Lower leg skin (tissue), 4 donors: ENCODE data around the gene ZNF492. TPM values are rescaled to one million over a fixed set of nuclear protein-coding genes. Genes with fewer than 3 reads are reported as not detected.
A peak's percentile ranks its signal among the peaks of the same experiment; 100 is the strongest.

Experiments
- DNase-seq, 2 donors: peaks; one replicate each; pipeline ENCODE4 v3.0.0-alpha.2; 2019; ENCODE audit warnings: low spot score in 2 of 2
- H3K4me3 ChIP-seq: fragments of 200-600 bp; sonication (generic); 2 replicates; pipeline ENCODE4 v1.5.1; 2017; ENCODE audit warnings: mild to moderate bottlenecking, low read depth; ENCODE audit not compliant: poor library complexity, severe bottlenecking
- CTCF ChIP-seq, 3 donors: fragments of 450-650 bp; IDR thresholded peaks; one replicate each; pipeline ENCODE4 v1.5.1; 2016; ENCODE audit warnings: antibody characterized with exemption in 3 of 3, mild to moderate bottlenecking in 3 of 3, moderate library complexity in 2 of 3
- POLR2A ChIP-seq, 2 donors: fragments of 450-650 bp; IDR thresholded peaks; one replicate each; pipeline ENCODE4 v1.6.1; 2016 to 2017; ENCODE audit warnings: antibody characterized with exemption in 2 of 2, mild to moderate bottlenecking in 1 of 2, moderate library complexity in 1 of 2
- WGBS, 2 donors: methylation state at CpG; one replicate each; pipeline ENCODE4 v1.1.5; 2018; 5-methylcytosine and 5-hydroxymethylcytosine counted together
- intact Hi-C: fragments of 100-400 bp; cut with DNase I; formaldehyde crosslinking; loops from one replicate; pipeline ENCODE4 v1.15.0; 2023; ENCODE audit warnings: low total_unique reads
- total RNA-seq, 4 donors: library from RNA; depleted of rRNA; stranded (reverse); fragments of >200 nt; gene quantifications; one replicate each; pipeline ENCODE4 v1.1.0, GENCODE V29; 2016

Gene ZNF492
- total RNA-seq, 4 donors from 2014 or later, result 0.08 to 0.84 (median 0.23) TPM

GRCh38 chr19:22619932-22620331 is 14.2 kb upstream of the ZNF492 start:
- intact Hi-C loops, result no loop called here
- no peak for TF ChIP-seq POLR2A (IDR thresholded peaks at IDR 0.05)
- TF ChIP-seq CTCF (IDR thresholded peaks at IDR 0.05), result no peak
- WGBS, 2 donors, result 78 to 96% methylated on average over 3 of the region's 3 CpGs

GRCh38 chr19:22620401-22620800 is 13.7 kb upstream of the ZNF492 start:
- DNase-seq, result peak in 1 of 2 donors; percentile 52
- intact Hi-C loops, result no loop called here
- no peak overlapping the region for H3K4me3 ChIP-seq
- TF ChIP-seq CTCF (IDR thresholded peaks at IDR 0.05), result no peak
- no peak for TF ChIP-seq POLR2A (IDR thresholded peaks at IDR 0.05)
- WGBS, 2 donors, result 81 to 93% methylated on average over 5 to 6 of the region's 6 CpGs

More at GRCh38 chr19:22619932-22620331, 14.2 kb upstream of the ZNF492 start:
- DNase-seq, result peak in 1 of 2 donors; percentile 25
- no peak overlapping the region for H3K4me3 ChIP-seq

- H3K4me3 ChIP-seq, result no peak overlapping the region
- WGBS, 2 donors, result 92 to 100% methylated on average over 1 of the region's 1 CpG
- intact Hi-C loops, result no loop called here
- TF ChIP-seq POLR2A (IDR thresholded peaks at IDR 0.05) (no peak), CTCF (IDR thresholded peaks at IDR 0.05) (no peak)
- peak in 1 of 2 donors; percentile 34 for DNase-seq
These were observed 13.2 kb upstream of the ZNF492 start for GRCh38 chr19:22620912-22621311.

- H3K4me3 ChIP-seq, result no peak overlapping the region
- peak in 1 of 2 donors; percentile 8 for DNase-seq
- 43 to 62% methylated on average over 1 of the region's 1 CpG for WGBS, 2 donors
- intact Hi-C loops, result no loop called here
- TF ChIP-seq POLR2A (IDR thresholded peaks at IDR 0.05), result no peak
These were observed 12.1 kb upstream of the ZNF492 start for GRCh38 chr19:22622020-22622419.

GRCh38 chr19:22622901-22623840 is 11.0 kb upstream of the ZNF492 start:
- no peak overlapping the region for H3K4me3 ChIP-seq
- peak in 1 of 2 donors; percentile 78 for DNase-seq

More at GRCh38 chr19:22622901-22623840, 11.0 kb upstream of the ZNF492 start:
- TF ChIP-seq CTCF (IDR thresholded peaks at IDR 0.05) (no peak), POLR2A (IDR thresholded peaks at IDR 0.05) (no peak)
- intact Hi-C loops, result no loop called here
- 5 to 13% methylated on average over 11 to 38 of the region's 71 CpGs for WGBS, 2 donors
